Memory B cell (primary cell): ENCODE results near the gene SBNO2.
"Not testable (repeated sequence)": the region's sequence is repeated elsewhere in the genome, so short reads cannot be mapped to it uniquely, and the experiment has no call there.

Experiments
- ATAC-seq: fragments of 150-1000 bp; cut with Tn5 transposase; 2 replicates; pipeline ENCODE4 v1.10.0; 2021; ENCODE audit warnings: low read depth, mild to moderate bottlenecking, moderate library complexity
- DNase-seq, 2 donors: peaks; one replicate each; pipeline ENCODE4 v3.0.0; 2022; ENCODE audit warnings: low spot score in 2 of 2
- H3K27ac Mint-ChIP-seq: one replicate; pipeline ENCODE4 v1.8.0; 2022; ENCODE audit warnings: mild to moderate bottlenecking, moderate library complexity, mixed read lengths
- H3K27me3 Mint-ChIP-seq: one replicate; pipeline ENCODE4 v1.8.0; 2022; ENCODE audit warnings: mixed read lengths
- H3K36me3 Mint-ChIP-seq: one replicate; pipeline ENCODE4 v1.8.0; 2022; ENCODE audit warnings: mild to moderate bottlenecking, mixed read lengths
- H3K4me1 Mint-ChIP-seq: one replicate; pipeline ENCODE4 v1.8.0; 2022; ENCODE audit warnings: mixed read lengths
- H3K4me3 Mint-ChIP-seq: one replicate; pipeline ENCODE4 v1.8.0; 2022; ENCODE audit warnings: mild to moderate bottlenecking, moderate library complexity, mixed read lengths
- H3K9me3 Mint-ChIP-seq: one replicate; pipeline ENCODE4 v1.8.0; 2022; ENCODE audit warnings: mixed read lengths

The SBNO2 gene

GRCh38 chr19:1134431-1134830 lies 39.6 kb downstream of the SBNO2 start:
- Mint-ChIP-seq H3K9me3 (no peaks in the 10 kb centered on the region), H3K27ac (no peak overlapping the region), H3K36me3 (peaks cover 5% of the 10 kb centered on the region), H3K4me3 (no peak overlapping the region), H3K4me1 (peaks cover 24% of the 10 kb centered on the region), H3K27me3 (no peaks in the 10 kb centered on the region)
- DNase-seq = no peak
- ATAC-seq = no peak

GRCh38 chr19:1133471-1133929 lies 40.6 kb downstream of the SBNO2 start:
- peak; percentile 76 for ATAC-seq
- Mint-ChIP-seq H3K27ac (peak overlapping the region; percentile 77), H3K27me3 (no peaks in the 10 kb centered on the region)

GRCh38 chr19:1132552-1133383 lies 41.3 kb downstream of the SBNO2 start:
- Mint-ChIP-seq H3K36me3 (peaks cover 2% of the 10 kb centered on the region), H3K27me3 (no peaks in the 10 kb centered on the region), H3K4me1 (peaks cover 24% of the 10 kb centered on the region), H3K4me3 (peak overlapping the region; percentile 90), H3K27ac (peak overlapping the region; percentile 77), H3K9me3 (no peaks in the 10 kb centered on the region)
- ATAC-seq (peak; percentile 2), DNase-seq (peak in 1 of 2 donors; percentile 62)

More at GRCh38 chr19:1133471-1133929, 40.6 kb downstream of the SBNO2 start:
- DNase-seq = peak; percentile 77 to 88
- H3K4me3 Mint-ChIP-seq = peak overlapping the region; percentile 90
- peaks cover 24% of the 10 kb centered on the region for H3K4me1 Mint-ChIP-seq
- no peaks in the 10 kb centered on the region for H3K9me3 Mint-ChIP-seq
- H3K36me3 Mint-ChIP-seq = peaks cover 2% of the 10 kb centered on the region

GRCh38 chr19:1131718-1132551 lies 42.1 kb downstream of the SBNO2 start:
- Mint-ChIP-seq H3K36me3 (peaks cover 2% of the 10 kb centered on the region), H3K27me3 (no peaks in the 10 kb centered on the region), H3K4me1 (peaks cover 23% of the 10 kb centered on the region), H3K4me3 (peak overlapping the region; percentile 90), H3K9me3 (no peaks in the 10 kb centered on the region), H3K27ac (peak overlapping the region; percentile 77)
- ATAC-seq (peak; percentile 66), DNase-seq (peak; percentile 73 to 75)

GRCh38 chr19:1130771-1131717 lies 43.0 kb downstream of the SBNO2 start:
- Mint-ChIP-seq H3K27ac (peak overlapping the region; percentile 77), H3K36me3 (no peaks in the 10 kb centered on the region), H3K27me3 (no peaks in the 10 kb centered on the region), H3K4me3 (peak overlapping the region; percentile 90), H3K4me1 (peaks cover 18% of the 10 kb centered on the region), H3K9me3 (no peaks in the 10 kb centered on the region)
- DNase-seq (peak in 1 of 2 donors; percentile 50), ATAC-seq (no peak)

- Mint-ChIP-seq H3K36me3 (no peaks in the 10 kb centered on the region), H3K9me3 (no peaks in the 10 kb centered on the region), H3K4me3 (peak overlapping the region; percentile 27), H3K27ac (peak overlapping the region; percentile 55), H3K4me1 (peaks cover 18% of the 10 kb centered on the region), H3K27me3 (no peaks in the 10 kb centered on the region)
- ATAC-seq (no peak), DNase-seq (no peak)
These were observed 44.5 kb downstream of the SBNO2 start for GRCh38 chr19:1129535-1129934.

GRCh38 chr19:1129084-1129483 lies 45.0 kb downstream of the SBNO2 start:
- H3K9me3 Mint-ChIP-seq, H3K4me3 Mint-ChIP-seq, DNase-seq, ATAC-seq, H3K27me3 Mint-ChIP-seq, H3K27ac Mint-ChIP-seq, H3K36me3 Mint-ChIP-seq: not testable (repeated sequence)
- peaks cover 18% of the 10 kb centered on the region for H3K4me1 Mint-ChIP-seq

- Mint-ChIP-seq H3K27me3 (no peaks in the 10 kb centered on the region), H3K36me3 (no peaks in the 10 kb centered on the region), H3K4me1 (peaks cover 13% of the 10 kb centered on the region), H3K9me3 (no peaks in the 10 kb centered on the region), H3K4me3 (no peak overlapping the region), H3K27ac (no peak overlapping the region)
- DNase-seq = no peak
- no peak for ATAC-seq
These were observed 46.0 kb downstream of the SBNO2 start for GRCh38 chr19:1128106-1128505.

GRCh38 chr19:1126984-1127760 lies 46.9 kb downstream of the SBNO2 start:
- Mint-ChIP-seq H3K36me3 (peaks cover 3% of the 10 kb centered on the region), H3K9me3 (no peaks in the 10 kb centered on the region), H3K4me1 (peaks cover 15% of the 10 kb centered on the region), H3K27me3 (no peaks in the 10 kb centered on the region), H3K4me3 (no peak overlapping the region), H3K27ac (no peak overlapping the region)
- ATAC-seq (no peak), DNase-seq (no peak)

- H3K4me3 Mint-ChIP-seq = no peak overlapping the region
- no peaks in the 10 kb centered on the region for H3K27me3 Mint-ChIP-seq
- no peak for DNase-seq
- H3K36me3 Mint-ChIP-seq = peaks cover 10% of the 10 kb centered on the region
- peaks cover 9% of the 10 kb centered on the region for H3K4me1 Mint-ChIP-seq
- ATAC-seq = no peak
- no peak overlapping the region for H3K27ac Mint-ChIP-seq
- H3K9me3 Mint-ChIP-seq = no peaks in the 10 kb centered on the region
These were observed 48.2 kb downstream of the SBNO2 start for GRCh38 chr19:1125601-1126467.

GRCh38 chr19:1123885-1124677 lies 50.0 kb downstream of the SBNO2 start:
- H3K27ac Mint-ChIP-seq = no peak overlapping the region
- DNase-seq (no peak), ATAC-seq (no peak)
- no peak overlapping the region for H3K4me3 Mint-ChIP-seq
- peaks cover 2% of the 10 kb centered on the region for H3K4me1 Mint-ChIP-seq
- H3K36me3 Mint-ChIP-seq = peaks cover 10% of the 10 kb centered on the region
- no peaks in the 10 kb centered on the region for H3K27me3 Mint-ChIP-seq
- H3K9me3 Mint-ChIP-seq = no peaks in the 10 kb centered on the region
